ENCODE measurements around the gene MICAL2. TPM values are rescaled to one million over a fixed set of nuclear protein-coding genes. Genes with fewer than 3 reads are reported as not detected.

The MICAL2 gene
- total RNA-seq, 1 donor from 2014 or later, result 510 TPM

DNA sequence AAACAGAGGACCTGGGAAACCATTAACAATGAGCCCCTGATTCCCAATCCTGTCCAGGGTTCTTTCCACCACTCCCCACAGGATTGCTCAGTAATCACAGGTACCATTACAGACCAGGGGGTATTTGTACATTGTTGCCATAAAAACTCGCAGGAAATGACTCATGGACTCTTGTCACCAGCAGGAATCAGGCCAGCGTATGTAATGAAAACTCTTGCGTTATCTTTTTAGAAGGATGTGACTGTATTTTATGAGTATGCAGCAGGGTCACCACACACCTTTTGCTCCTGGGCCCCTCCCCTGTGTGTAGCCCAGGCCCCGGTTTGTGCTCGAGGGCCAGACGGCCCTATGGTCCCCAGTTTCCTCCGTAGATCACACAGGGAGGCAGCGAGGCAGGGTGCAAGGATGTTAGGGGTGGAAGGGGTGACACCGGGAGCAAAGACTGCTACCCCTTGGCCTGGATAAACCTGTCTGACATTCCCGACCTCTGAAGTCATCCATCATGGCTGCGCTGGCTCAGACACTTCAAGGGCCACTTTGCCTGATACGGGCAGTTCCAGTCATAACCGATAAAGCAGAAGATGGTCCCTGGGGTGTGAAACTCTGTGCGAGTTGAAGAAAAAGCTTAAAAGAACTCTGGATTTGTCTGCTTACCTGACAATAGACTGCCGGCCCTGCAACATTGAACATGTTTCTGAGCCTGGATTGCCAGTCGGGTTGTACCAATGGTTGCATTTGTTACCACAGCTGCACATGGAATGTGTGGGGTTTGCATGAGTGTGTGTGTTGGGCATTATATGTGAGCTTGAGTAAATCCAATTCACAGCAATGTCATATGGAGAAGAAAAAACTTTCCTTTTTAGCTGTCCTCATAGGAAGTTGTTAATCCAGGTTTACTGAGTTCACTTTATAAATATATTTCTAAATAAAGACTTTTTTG lies 56.9 kb downstream of the MICAL2 start:
- DNase-seq, result peak; percentile 65
- peak overlapping the region; percentile 84 for H3K27ac Mint-ChIP-seq
- no peaks in the 10 kb centered on the region for H3K9me3 Mint-ChIP-seq
- no peaks in the 10 kb centered on the region for H3K27me3 Mint-ChIP-seq
- peaks cover 65% of the 10 kb centered on the region for H3K4me1 Mint-ChIP-seq
- peak overlapping the region; percentile 22 for H3K4me3 Mint-ChIP-seq
- peaks cover 63% of the 10 kb centered on the region for H3K36me3 Mint-ChIP-seq (ENCODE audit: low read depth)
- intact Hi-C loops (cut with micrococcal nuclease), result loop anchor here (1.0 kb wide), 2 partner anchors 9 to 16 kb away; no protein-coding TSS in a partner anchor

DNA sequence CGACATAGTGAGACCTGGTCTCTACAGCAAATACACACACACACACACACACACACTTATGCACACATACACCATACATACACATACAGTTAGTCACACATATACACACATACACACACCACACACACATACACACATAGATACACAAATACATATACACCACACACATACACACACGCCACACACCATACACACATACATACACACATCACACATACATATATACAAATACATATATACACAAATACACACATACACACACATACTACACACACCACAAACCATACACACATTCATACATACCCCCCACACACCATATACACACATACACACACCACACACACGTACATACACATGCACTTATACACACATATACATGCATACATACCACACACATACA lies 57.7 kb downstream of the MICAL2 start:
- Mint-ChIP-seq H3K36me3 (ENCODE audit: low read depth) (peaks cover 60% of the 10 kb centered on the region), H3K27ac (peak overlapping the region; percentile 68), H3K4me3 (no peak overlapping the region), H3K4me1 (peaks cover 62% of the 10 kb centered on the region), H3K27me3 (no peaks in the 10 kb centered on the region), H3K9me3 (no peaks in the 10 kb centered on the region)
- no peak for DNase-seq
- intact Hi-C loops (cut with micrococcal nuclease), result no loop called here

GRCh38 chr11:12169822-12170221 lies 59.4 kb downstream of the MICAL2 start:
- H3K9me3 Mint-ChIP-seq, result peaks cover 2% of the 10 kb centered on the region
- H3K36me3 Mint-ChIP-seq (ENCODE audit: low read depth), result peaks cover 58% of the 10 kb centered on the region
- H3K27ac Mint-ChIP-seq, result peak overlapping the region; percentile 65
- DNase-seq, result no peak
- intact Hi-C loops (cut with micrococcal nuclease), result no loop called here
- no peak overlapping the region for H3K4me3 Mint-ChIP-seq
- peaks cover 60% of the 10 kb centered on the region for H3K4me1 Mint-ChIP-seq
- no peaks in the 10 kb centered on the region for H3K27me3 Mint-ChIP-seq

GRCh38 chr11:12170501-12170900 lies 60.1 kb downstream of the MICAL2 start:
- Mint-ChIP-seq H3K27me3 (no peaks in the 10 kb centered on the region), H3K4me3 (no peak overlapping the region), H3K27ac (peak overlapping the region; percentile 58), H3K9me3 (peaks cover 3% of the 10 kb centered on the region), H3K4me1 (peaks cover 62% of the 10 kb centered on the region), H3K36me3 (ENCODE audit: low read depth) (peaks cover 60% of the 10 kb centered on the region)
- DNase-seq, result no peak
- intact Hi-C loops (cut with micrococcal nuclease), result no loop called here

GRCh38 chr11:12170984-12171383 lies 60.6 kb downstream of the MICAL2 start:
- no peak for DNase-seq
- peaks cover 63% of the 10 kb centered on the region for H3K36me3 Mint-ChIP-seq (ENCODE audit: low read depth)
- peak overlapping the region; percentile 81 for H3K27ac Mint-ChIP-seq
- H3K4me1 Mint-ChIP-seq, result peaks cover 67% of the 10 kb centered on the region
- H3K27me3 Mint-ChIP-seq, result no peaks in the 10 kb centered on the region
- intact Hi-C loops (cut with micrococcal nuclease), result no loop called here
- peaks cover 3% of the 10 kb centered on the region for H3K9me3 Mint-ChIP-seq
- no peak overlapping the region for H3K4me3 Mint-ChIP-seq

DNA sequence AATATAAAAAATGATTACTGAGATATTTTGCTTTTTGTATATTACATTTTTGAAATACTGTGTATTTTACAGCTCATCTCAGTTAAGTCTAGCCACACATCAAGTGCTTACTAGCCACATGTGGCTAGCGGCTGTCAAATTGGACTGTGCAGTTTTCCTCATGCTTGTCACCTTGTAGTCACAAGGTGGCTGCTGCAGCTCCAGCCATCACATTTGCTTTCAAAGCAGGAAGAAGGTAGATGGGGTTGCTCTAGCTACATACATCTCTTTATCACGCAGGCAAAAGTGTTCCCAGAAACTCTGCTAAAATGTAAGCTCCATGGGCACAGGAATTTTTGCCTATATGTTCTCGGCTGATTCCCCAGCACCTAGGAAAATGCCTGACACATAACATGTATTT lies 61.5 kb downstream of the MICAL2 start:
- Mint-ChIP-seq H3K4me1 (peaks cover 66% of the 10 kb centered on the region), H3K36me3 (ENCODE audit: low read depth) (peaks cover 57% of the 10 kb centered on the region), H3K4me3 (no peak overlapping the region), H3K27me3 (no peaks in the 10 kb centered on the region), H3K27ac (no peak overlapping the region), H3K9me3 (peaks cover 3% of the 10 kb centered on the region)
- intact Hi-C loops (cut with micrococcal nuclease), result no loop called here
- no peak for DNase-seq

GRCh38 chr11:12172493-12173013 lies 62.2 kb downstream of the MICAL2 start:
- Mint-ChIP-seq H3K27me3 (no peaks in the 10 kb centered on the region), H3K4me1 (peaks cover 65% of the 10 kb centered on the region), H3K4me3 (no peak overlapping the region), H3K36me3 (ENCODE audit: low read depth) (peaks cover 54% of the 10 kb centered on the region), H3K27ac (peak overlapping the region; percentile 91), H3K9me3 (peaks cover 3% of the 10 kb centered on the region)
- DNase-seq, result no peak
- intact Hi-C loops (cut with micrococcal nuclease), result no loop called here

- intact Hi-C loops (cut with micrococcal nuclease), result no loop called here
- Mint-ChIP-seq H3K27me3 (no peaks in the 10 kb centered on the region), H3K27ac (peak overlapping the region; percentile 88), H3K9me3 (peaks cover 3% of the 10 kb centered on the region), H3K36me3 (ENCODE audit: low read depth) (peaks cover 56% of the 10 kb centered on the region), H3K4me3 (peak overlapping the region; percentile 52), H3K4me1 (peaks cover 67% of the 10 kb centered on the region)
- no peak for DNase-seq
These were observed 62.7 kb downstream of the MICAL2 start for GRCh38 chr11:12173111-12173510.

- DNase-seq, result no peak
- Mint-ChIP-seq H3K4me1 (peaks cover 71% of the 10 kb centered on the region), H3K27me3 (no peaks in the 10 kb centered on the region)
These were observed 63.7 kb downstream of the MICAL2 start for GRCh38 chr11:12174128-12174476.

GRCh38 chr11:12174477-12175143 lies 64.2 kb downstream of the MICAL2 start:
- H3K27me3 Mint-ChIP-seq, result no peaks in the 10 kb centered on the region
- peak overlapping the region; percentile 94 for H3K27ac Mint-ChIP-seq
- peak; percentile 74 for DNase-seq
- H3K9me3 Mint-ChIP-seq, result peaks cover 3% of the 10 kb centered on the region
- H3K36me3 Mint-ChIP-seq (ENCODE audit: low read depth), result peaks cover 62% of the 10 kb centered on the region
- peak overlapping the region; percentile 78 for H3K4me3 Mint-ChIP-seq
- intact Hi-C loops (cut with micrococcal nuclease), result loop anchor here (1.0 kb wide), 6 partner anchors 15 to 64 kb away; partner anchors contain the start of gene MICAL2
- H3K4me1 Mint-ChIP-seq, result peaks cover 71% of the 10 kb centered on the region

More at GRCh38 chr11:12174128-12174476, 63.7 kb downstream of the MICAL2 start:
- intact Hi-C loops (cut with micrococcal nuclease), result loop anchor here (1.0 kb wide), 6 partner anchors 15 to 64 kb away; partner anchors contain the start of gene MICAL2
- H3K27ac Mint-ChIP-seq, result peak overlapping the region; percentile 94
- H3K4me3 Mint-ChIP-seq, result peak overlapping the region; percentile 78
- peaks cover 60% of the 10 kb centered on the region for H3K36me3 Mint-ChIP-seq (ENCODE audit: low read depth)
- H3K9me3 Mint-ChIP-seq, result peaks cover 3% of the 10 kb centered on the region

DNA sequence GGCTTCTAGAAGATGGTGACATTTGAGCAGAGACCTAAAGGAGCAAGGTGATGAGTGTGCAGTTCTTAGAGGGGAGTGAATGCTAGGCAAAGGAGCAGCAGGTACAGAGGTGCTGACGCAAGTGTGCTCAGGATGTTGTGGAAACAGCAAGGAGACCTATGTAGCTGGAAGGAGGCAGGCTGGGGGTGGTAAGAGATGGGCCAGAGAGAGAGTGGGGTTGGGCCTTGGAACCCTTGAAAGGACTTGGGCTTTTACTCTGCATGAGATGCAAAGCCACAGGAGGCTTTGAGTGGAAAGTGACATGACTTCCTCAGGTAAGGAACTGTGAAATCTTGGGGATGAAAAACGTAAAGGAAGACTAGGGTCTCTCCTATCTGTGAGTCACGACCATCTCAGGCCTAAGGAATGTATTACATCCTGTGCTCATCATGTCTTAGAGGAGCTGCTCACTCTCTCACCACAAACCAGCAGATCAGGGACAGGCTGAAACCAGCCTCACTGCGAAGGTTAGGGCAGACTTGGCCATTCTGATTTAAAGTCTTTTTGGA lies 65.4 kb downstream of the MICAL2 start:
- peak overlapping the region; percentile 94 for H3K27ac Mint-ChIP-seq
- DNase-seq, result peak; percentile 84
- peaks cover 59% of the 10 kb centered on the region for H3K36me3 Mint-ChIP-seq (ENCODE audit: low read depth)
- no peaks in the 10 kb centered on the region for H3K27me3 Mint-ChIP-seq
- peaks cover 3% of the 10 kb centered on the region for H3K9me3 Mint-ChIP-seq
- H3K4me1 Mint-ChIP-seq, result peaks cover 73% of the 10 kb centered on the region
- peak overlapping the region; percentile 51 for H3K4me3 Mint-ChIP-seq
- intact Hi-C loops (cut with micrococcal nuclease), result no loop called here

DNA sequence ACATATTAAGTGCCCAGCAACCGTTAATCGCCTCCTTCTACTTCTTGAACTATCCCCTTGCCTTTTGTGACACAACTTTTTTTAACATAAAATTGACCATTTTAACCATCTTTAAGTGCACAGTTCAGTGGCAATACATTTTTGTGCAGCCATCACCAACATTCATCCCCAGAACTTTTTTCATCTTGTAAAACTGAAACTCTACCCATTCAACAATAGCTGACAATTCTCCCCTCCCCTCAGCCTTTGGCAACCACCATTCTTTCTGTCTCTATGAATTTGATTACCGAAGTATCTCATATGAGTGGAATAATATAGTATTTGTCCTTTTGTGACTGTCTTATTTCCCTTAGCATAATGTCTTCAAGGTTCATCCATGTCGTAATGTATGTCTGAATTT lies 66.0 kb downstream of the MICAL2 start:
- Mint-ChIP-seq H3K36me3 (ENCODE audit: low read depth) (peaks cover 54% of the 10 kb centered on the region), H3K9me3 (peaks cover 3% of the 10 kb centered on the region), H3K4me3 (peak overlapping the region; percentile 51), H3K4me1 (peaks cover 67% of the 10 kb centered on the region), H3K27ac (peak overlapping the region; percentile 94), H3K27me3 (no peaks in the 10 kb centered on the region)
- no peak for DNase-seq
- intact Hi-C loops (cut with micrococcal nuclease), result no loop called here

DNA sequence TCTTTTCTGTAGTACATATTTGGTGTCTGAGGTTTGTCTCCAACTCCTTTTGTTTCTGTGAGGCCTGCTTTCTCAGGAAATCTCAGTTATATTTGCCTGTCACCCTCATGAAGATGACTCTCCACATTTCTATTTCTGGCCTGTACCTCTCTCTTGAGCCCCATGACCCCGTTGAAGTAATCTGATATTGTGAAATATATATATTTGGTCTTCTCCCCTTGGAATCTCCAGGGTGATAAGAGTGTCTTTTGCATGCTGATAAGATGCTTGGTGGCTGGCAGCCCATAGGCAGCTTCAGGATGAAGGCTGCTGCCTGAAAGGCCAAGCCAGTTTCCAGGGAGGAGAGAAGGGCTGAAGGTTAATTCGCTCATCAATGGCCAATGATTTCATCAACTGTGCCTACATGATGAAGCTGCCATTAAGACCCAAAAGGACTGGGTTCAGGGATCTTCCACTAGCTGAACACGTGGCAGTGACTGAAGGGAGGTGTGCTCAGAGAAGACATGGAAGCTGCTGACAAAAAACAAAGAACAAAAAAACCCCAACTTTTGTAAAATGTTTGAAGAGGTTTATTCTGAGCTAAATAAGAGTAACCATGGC lies 67.4 kb downstream of the MICAL2 start:
- peak overlapping the region; percentile 56 for H3K4me3 Mint-ChIP-seq
- intact Hi-C loops (cut with micrococcal nuclease), result no loop called here
- peaks cover 65% of the 10 kb centered on the region for H3K4me1 Mint-ChIP-seq
- H3K36me3 Mint-ChIP-seq (ENCODE audit: low read depth), result peaks cover 45% of the 10 kb centered on the region
- peak overlapping the region; percentile 94 for H3K27ac Mint-ChIP-seq
- no peak for DNase-seq
- peaks cover 3% of the 10 kb centered on the region for H3K9me3 Mint-ChIP-seq
- no peaks in the 10 kb centered on the region for H3K27me3 Mint-ChIP-seq

Measured in activated CD4-positive, alpha-beta T cell treated with anti-CD3 and anti-CD28 coated beads, Interleukin-2, amount 10 ng/mL, durations not matched to agents 24 days and 14 days (primary cell).